HT1080 (cell line): ENCODE results near the gene ETS1. TPM values are rescaled to one million over a fixed set of nuclear protein-coding genes. Genes with fewer than 3 reads are reported as not detected.

Experiments
- DNase-seq: peaks from one replicate; pipeline ENCODE4 v3.0.0-alpha.2; 2015; ENCODE audit warnings: low read depth
- total RNA-seq: library from RNA; depleted of rRNA; stranded (reverse); fragments of >200 nt; shearing (Covaris generic); gene quantifications from 2 replicates; pipeline ENCODE4 v1.2.3, GENCODE V29; 2014

The ETS1 gene
- total RNA-seq, 1 experiment from 2014 or later: 78.8 TPM

- no peak for DNase-seq
Measured at GRCh38 chr11:128570632-128571031, 16.7 kb downstream of the ETS1 start.

- no peak for DNase-seq
Measured at GRCh38 chr11:128569291-128569690, 18.1 kb downstream of the ETS1 start.

GRCh38 chr11:128568166-128568778, 19.1 kb downstream of the ETS1 start:
- DNase-seq: no peak

GRCh38 chr11:128567130-128567529, 20.2 kb downstream of the ETS1 start:
- no peak for DNase-seq

- DNase-seq: no peak
Measured at GRCh38 chr11:128565881-128566280, 21.5 kb downstream of the ETS1 start.

- no peak for DNase-seq
Measured at GRCh38 chr11:128564642-128565245, 22.6 kb downstream of the ETS1 start.

- no peak for DNase-seq
Measured at GRCh38 chr11:128563942-128564641, 23.3 kb downstream of the ETS1 start.

GRCh38 chr11:128563308-128563707, 24.1 kb downstream of the ETS1 start:
- DNase-seq: no peak

- DNase-seq: no peak
Measured at GRCh38 chr11:128559496-128560103, 27.8 kb downstream of the ETS1 start.

GRCh38 chr11:128555606-128556005, 31.8 kb downstream of the ETS1 start:
- peak; percentile 54 for DNase-seq

GRCh38 chr11:128553662-128554362, 33.5 kb downstream of the ETS1 start:
- DNase-seq: peak; percentile 63

- DNase-seq: no peak
Measured at GRCh38 chr11:128552783-128553661, 34.3 kb downstream of the ETS1 start.

- DNase-seq: no peak
Measured at GRCh38 chr11:128551611-128552335, 35.6 kb downstream of the ETS1 start.

GRCh38 chr11:128551058-128551457, 36.3 kb downstream of the ETS1 start:
- DNase-seq: no peak

- DNase-seq: no peak
Measured at GRCh38 chr11:128550261-128550821, 37.0 kb downstream of the ETS1 start.

- DNase-seq: no peak
Measured at GRCh38 chr11:128549256-128549944, 38.0 kb downstream of the ETS1 start.

GRCh38 chr11:128548649-128549255, 38.6 kb downstream of the ETS1 start:
- no peak for DNase-seq

- DNase-seq: no peak
Measured at GRCh38 chr11:128547946-128548648, 39.3 kb downstream of the ETS1 start.
